Measurements from ENCODE around the gene HSD17B11.
A peak's percentile ranks its signal among the peaks of the same experiment; 100 is the strongest.
"Not testable (repeated sequence)": the region's sequence is repeated elsewhere in the genome, so short reads cannot be mapped to it uniquely, and the experiment has no call there.

HSD17B11 gene, protein sequence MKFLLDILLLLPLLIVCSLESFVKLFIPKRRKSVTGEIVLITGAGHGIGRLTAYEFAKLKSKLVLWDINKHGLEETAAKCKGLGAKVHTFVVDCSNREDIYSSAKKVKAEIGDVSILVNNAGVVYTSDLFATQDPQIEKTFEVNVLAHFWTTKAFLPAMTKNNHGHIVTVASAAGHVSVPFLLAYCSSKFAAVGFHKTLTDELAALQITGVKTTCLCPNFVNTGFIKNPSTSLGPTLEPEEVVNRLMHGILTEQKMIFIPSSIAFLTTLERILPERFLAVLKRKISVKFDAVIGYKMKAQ

GRCh38 chr4:87390891-87391575 is at the start of gene HSD17B11:
HSD17B11 (minus strand) TSS chr4:87391188; CDS start chr4:87391070, 118 bp downstream.
- DNase-seq (ENCODE audit: extremely low spot score, insufficient read length, low read depth) (peak; percentile 87), FAIRE-seq (peak; percentile 99)

DNA sequence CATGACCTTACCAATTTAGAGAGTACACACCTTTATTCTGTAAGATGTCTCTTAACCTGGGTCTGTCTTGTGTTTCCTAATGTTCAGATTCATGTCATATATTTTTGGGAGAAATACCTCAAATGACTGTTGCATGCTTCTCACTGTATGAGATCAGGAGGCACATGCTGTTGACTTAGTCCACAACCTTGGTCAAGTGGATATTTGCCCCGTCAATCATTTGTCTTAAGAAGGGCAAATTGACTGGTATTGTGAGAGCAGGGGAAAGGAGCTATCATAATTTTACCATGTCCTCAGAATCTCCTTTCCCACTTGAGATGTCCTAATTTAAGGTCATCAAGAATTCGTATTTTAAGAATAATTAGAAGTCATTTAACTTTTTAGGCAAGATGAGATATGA is 42.4 kb upstream of the HSD17B11 start:
- no peak for FAIRE-seq
- no peak for DNase-seq (ENCODE audit: extremely low spot score, insufficient read length, low read depth)

DNA sequence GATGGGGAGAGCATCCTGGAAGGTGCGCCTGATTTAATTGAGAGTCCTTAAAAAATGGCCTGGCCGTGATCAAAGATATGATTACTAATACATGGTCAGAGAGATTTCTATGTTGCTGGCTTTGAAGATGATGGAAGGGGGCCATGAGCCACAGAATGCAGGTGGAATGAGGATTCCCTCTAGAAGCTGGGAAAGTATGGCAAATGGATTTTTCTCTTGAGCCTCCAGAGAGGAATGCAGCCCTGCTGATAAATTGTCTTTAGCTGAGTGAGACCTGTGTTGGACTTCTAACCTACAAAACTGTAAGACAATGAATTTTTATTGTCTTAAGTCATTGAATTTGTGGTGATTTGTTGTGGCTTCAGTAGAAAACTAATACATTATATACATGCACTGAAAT is 39.0 kb upstream of the HSD17B11 start:
- FAIRE-seq (no peak), DNase-seq (ENCODE audit: extremely low spot score, insufficient read length, low read depth) (no peak)

- DNase-seq (ENCODE audit: extremely low spot score, insufficient read length, low read depth): no peak
- no peak for FAIRE-seq
Observed at GRCh38 chr4:87428979-87429378, 38.0 kb upstream of the HSD17B11 start.

- no peak for DNase-seq (ENCODE audit: extremely low spot score, insufficient read length, low read depth)
- FAIRE-seq: no peak
Observed at GRCh38 chr4:87427518-87427868, 36.5 kb upstream of the HSD17B11 start.

DNA sequence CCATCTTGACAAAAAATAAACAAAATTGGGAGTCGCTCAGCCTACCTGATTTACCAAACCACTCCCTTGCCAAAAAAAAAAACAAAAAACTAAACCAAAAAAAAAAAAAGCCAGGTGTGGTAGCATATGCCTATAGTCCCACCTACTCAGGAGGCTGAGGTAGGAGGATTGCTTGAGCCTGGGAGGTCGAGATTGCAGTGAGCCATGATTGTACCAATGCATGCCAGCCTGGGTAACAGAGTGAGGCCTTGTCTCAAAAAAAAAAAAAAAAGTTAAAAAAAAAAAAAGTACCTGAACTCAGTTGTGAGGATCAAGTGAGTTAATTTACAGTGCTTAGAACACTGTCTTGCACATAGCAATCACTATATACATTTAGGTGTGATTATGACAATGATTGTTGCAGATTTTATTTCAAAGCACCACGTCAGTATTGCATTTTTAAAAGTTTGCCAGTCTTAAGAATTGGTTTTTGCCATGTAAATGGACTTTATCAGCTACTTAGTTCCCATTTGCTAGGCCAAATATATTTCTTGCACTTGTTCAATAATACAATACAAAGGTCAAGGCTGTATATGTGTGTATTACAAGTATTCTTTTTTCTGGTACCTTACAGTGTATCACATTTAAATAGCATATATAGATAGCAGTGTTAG is 36.0 kb upstream of the HSD17B11 start:
- FAIRE-seq (no peak), DNase-seq (ENCODE audit: extremely low spot score, insufficient read length, low read depth) (no peak)

GRCh38 chr4:87425711-87426110 is 34.7 kb upstream of the HSD17B11 start:
- no peak for DNase-seq (ENCODE audit: extremely low spot score, insufficient read length, low read depth)
- FAIRE-seq: no peak

DNA sequence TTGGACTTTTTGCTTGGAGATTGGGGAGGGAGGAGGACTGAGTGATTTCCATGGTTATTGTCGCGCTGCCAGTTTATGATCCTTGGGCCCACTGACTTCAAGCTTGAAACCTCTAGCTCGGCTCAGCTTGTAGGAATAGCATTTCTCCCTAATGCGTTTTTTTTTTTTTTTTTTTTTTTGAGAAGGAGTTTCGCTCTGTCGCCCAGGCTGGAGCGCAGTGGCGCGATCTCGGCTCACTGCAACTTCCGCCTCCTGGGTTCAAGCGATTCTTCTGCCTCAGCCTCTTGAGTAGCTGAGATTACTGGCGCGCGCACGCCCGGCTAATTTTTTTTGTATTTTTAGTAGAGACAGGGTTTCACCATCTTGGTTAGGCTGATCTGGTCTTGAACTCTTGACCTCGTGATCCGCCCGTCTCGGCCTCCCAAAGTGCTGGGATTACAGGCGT is 33.1 kb upstream of the HSD17B11 start:
- DNase-seq (ENCODE audit: extremely low spot score, insufficient read length, low read depth); FAIRE-seq: not testable (repeated sequence)

DNA sequence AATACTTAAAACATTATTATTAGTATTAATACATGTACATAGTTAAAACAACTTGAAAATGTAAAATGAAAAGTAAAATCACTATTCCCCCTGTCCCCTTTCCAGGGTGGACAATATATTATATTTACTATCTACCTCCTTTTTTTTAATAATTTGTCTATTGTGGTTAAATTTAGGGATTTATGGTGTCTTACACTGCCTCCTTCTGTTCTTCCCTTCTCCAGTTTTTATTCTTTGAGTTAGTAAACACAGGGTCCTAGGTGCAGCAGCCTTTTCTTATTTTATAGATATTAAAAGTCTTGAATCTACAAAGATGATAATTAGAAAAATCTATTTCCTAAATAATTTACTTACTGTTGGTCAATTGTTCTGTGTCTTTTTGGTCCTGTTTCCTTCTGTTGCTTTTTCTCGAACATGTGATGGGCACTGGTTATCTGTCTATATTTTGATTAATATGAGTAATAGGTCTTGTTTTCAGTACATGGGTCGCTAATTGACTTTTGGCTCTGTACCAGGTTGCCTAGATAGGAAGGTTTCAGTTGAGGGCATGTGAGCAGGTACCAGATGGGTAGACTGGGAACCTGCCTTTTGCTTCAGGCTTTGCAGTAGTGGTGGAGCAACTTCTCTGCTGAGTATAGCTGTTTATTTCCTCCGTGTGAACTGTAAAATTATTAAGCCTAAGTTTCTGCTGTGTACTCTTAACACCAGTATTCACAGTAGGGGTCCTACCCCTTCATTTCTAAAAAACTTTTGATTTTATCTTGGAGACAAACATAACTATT is 32.5 kb upstream of the HSD17B11 start:
- FAIRE-seq (no peak), DNase-seq (ENCODE audit: extremely low spot score, insufficient read length, low read depth) (no peak)

DNA sequence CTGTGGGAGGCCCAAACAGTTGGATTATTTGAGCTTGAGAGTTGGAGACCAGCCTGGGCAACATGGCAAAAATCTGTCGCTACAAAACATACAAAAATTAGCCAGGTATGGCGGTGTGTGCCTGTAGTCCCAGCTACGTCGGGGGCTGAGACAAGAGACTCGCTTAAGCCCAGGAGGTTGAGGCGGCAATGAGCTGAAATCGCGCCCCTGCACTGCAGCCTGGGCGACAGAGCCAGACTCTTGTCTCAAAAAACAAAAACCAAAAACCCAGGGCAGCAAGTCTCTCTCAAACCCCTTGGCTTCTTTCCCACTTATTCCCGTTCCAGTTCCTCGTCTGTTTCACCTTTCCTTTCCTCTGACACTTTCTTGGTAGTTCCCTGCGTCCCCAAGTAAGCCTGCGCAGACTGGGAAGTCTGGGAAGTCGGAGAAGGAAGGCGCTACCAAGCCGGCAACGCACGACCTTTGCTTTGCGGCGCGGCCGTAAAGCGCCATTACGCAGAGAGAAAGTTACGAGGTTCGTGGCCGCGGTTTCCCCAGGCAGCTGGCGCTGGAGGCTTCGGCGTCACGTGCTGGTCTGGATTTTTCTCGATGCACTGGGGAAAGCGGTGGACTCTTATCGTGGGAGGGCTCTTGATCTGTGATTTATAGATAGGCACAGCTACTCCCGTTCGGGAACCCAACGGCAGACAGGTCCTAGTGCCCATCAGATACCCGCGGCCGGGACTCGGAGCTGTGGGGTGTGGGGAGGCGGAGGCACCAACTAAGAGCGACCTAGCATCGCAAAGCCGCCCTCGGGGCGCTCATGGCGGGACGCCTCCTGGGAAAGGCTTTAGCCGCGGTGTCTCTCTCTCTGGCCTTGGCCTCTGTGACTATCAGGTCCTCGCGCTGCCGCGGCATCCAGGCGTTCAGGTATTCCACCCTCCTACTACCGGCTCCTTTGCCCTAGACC is 31.4 kb upstream of the HSD17B11 start, which contains the start of gene NUDT9:
NUDT9 (plus strand) TSS at position 470 of the 949 bp plus-strand sequence; CDS start at position 803, 333 bp downstream.
- DNase-seq (ENCODE audit: extremely low spot score, insufficient read length, low read depth) (peak; percentile 71), FAIRE-seq (peak; percentile 93)

GRCh38 chr4:87420276-87420830 is 29.4 kb upstream of the HSD17B11 start:
- DNase-seq (ENCODE audit: extremely low spot score, insufficient read length, low read depth) (no peak), FAIRE-seq (no peak)

DNA sequence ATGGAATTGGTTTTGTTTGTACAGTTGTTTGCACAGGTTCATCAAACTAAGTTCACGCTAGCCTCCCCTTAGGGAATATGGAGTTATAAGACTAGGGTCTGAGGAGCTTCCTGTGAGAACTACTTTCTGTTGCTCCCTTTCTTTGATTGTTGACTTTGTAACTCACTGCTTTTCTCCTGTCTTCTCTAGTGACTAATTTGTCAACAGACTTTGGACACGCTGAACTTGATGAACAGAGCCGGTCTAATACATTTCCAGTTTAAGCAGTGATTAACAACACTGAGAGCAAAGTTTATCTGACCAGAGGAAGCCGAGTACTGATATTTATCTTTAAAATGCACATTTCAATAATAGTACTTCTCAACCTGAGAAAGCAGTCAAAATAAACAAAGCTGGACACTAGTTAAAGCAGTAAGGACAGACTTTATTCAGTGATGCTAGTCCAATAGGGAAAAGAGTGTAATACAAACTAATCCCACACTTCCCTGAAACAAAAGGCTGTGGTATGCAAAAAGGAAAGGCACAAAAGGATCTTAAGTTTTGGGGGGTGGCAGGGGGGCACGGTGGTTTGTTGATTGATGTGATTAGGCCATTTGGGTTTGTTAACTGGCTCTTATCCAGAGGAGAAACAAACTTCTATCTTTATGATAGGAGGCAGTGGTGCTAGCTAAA is 28.7 kb upstream of the HSD17B11 start:
- FAIRE-seq: no peak
- DNase-seq (ENCODE audit: extremely low spot score, insufficient read length, low read depth): no peak

DNA sequence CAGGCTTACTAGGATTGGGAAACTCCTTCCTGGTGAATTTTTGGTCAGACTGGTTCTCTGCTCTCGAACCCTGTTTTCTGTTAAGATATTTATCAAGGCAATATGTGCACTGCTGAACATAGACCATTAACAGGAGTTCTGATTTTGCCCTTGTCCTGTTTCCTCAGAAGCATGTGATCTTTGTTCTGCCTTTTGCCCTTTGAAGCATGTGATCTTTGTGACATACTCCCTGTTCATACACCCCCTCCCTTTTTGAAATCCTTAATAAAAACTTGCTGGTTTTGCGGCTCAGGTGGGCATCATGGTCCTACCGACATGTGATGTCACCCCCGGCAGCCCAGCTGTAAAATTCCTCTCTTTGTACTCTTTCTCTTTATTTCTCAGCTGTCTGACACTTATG is 27.4 kb upstream of the HSD17B11 start:
- FAIRE-seq: not testable (repeated sequence)

DNA sequence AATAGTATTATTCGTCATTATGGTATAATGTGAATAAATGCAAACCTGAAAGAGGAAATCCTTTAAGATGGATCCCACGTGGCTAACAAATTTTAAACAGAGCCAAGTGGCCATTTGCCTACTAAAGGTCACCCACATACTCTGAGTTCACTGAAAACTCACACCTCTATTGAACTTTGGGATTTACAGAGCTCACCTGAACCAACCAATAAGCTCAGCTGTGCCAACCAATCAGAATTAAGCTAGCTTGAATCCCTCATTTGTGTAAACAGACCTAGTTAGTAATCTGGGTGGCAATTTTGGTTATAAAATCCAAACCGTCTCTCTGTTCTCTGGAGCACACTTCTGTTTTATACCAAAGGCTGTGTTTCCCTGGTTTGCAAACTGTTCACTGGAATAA is 26.0 kb upstream of the HSD17B11 start:
- no peak for FAIRE-seq
- no peak for DNase-seq (ENCODE audit: extremely low spot score, insufficient read length, low read depth)

More for the DNA sequence above, 27.4 kb upstream of the HSD17B11 start:
- not testable (repeated sequence) for DNase-seq (ENCODE audit: extremely low spot score, insufficient read length, low read depth)

DNA sequence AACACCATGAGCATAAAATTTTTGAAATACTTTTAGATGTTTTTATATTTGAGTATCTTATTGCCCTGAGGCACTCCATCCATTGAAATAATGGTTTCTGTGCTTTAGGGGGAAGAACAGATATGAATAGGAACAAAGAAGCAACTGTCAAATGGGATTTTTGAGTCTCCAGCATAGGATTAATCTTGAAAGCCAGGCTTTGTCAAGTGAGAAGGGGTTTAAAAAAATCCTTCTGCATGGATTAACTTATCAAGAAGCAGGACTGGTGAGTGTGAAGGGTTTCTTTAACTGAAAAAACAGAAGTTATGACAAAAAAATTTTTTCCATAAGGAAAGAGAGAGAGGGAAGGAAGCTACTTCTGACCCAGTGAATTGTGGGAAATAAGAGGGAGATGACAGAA is 23.8 kb upstream of the HSD17B11 start:
- FAIRE-seq (no peak), DNase-seq (ENCODE audit: extremely low spot score, insufficient read length, low read depth) (no peak)

GRCh38 chr4:87410679-87411078 is 19.7 kb upstream of the HSD17B11 start:
- FAIRE-seq (no peak), DNase-seq (ENCODE audit: extremely low spot score, insufficient read length, low read depth) (no peak)

DNA sequence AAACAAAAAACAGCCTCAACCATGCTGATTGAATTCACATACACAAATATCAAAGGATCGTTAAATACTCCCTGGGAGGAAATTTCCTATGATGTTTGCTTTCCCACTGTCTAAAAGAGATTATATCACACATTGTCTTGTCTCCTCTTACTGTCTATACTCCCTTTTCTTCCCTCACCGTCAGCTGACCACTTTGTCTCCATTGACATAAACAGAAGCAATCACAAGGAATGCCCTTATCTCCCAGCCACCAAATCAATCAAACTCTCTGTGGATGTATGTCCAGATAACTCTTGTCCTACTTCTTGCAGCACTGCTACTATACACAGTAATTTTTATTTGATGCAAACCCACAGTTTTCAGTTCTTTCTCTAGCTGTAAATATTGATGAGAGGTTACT is 19.2 kb upstream of the HSD17B11 start:
- no peak for DNase-seq (ENCODE audit: extremely low spot score, insufficient read length, low read depth)
- FAIRE-seq: no peak

DNA sequence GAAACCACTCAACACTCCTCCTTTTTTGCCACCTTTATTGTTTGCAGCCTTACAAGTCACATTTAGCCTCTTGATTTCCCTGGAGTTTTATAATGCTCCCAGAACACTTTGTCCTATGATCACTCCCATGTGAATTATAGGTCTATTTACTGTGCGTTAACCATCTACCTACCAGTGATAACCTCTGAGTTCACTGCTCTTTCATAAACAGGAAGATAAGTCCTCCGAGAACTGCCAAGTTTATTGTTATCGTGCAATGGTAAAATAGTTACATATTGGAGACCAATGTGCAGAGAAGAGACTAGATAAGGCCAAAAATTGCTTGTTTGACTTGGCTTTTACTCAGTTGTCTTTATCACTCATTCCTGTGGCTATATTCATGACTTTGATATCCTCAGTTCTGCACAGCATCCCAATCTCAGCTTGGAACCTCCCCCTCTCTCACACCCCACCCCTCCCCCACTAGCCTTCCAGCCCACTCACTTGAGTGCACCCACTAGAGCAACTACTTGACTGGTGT is 18.5 kb upstream of the HSD17B11 start:
- FAIRE-seq: no peak

More for the DNA sequence above, 18.5 kb upstream of the HSD17B11 start:
- DNase-seq (ENCODE audit: extremely low spot score, insufficient read length, low read depth): no peak
